Bronchial epithelial cell (primary cell): Measurements from ENCODE around the gene WDFY2. TPM values are rescaled to one million over a fixed set of nuclear protein-coding genes. Genes with fewer than 3 reads are reported as not detected.

Experiments used
- DNase-seq: peaks from one replicate; pipeline ENCODE4 v3.0.0-alpha.2; 2010; ENCODE audit warnings: low read depth
- FAIRE-seq: peaks from 2 replicates; lab custom pipeline; 2011; peaks lifted over from hg19 to GRCh38; lab: Jason Lieb, UNC
- H3K27me3 ChIP-seq: 2 replicates; pipeline ENCODE4 v1.5.1; 2011; ENCODE audit warnings: low read length; ENCODE audit not compliant: control insufficient read depth, insufficient read depth
- H3K36me3 ChIP-seq: 2 replicates; pipeline ENCODE4 v1.5.1; 2011; ENCODE audit warnings: low read length; ENCODE audit not compliant: control insufficient read depth, insufficient read depth
- H3K4me3 ChIP-seq: 2 replicates; pipeline ENCODE4 v1.5.1; 2011; ENCODE audit warnings: mild to moderate bottlenecking, low read depth, low read length, control low read depth
- total RNA-seq: library from RNA; depleted of rRNA; stranded (reverse); fragments of >200 nt; gene quantifications from 2 replicates; pipeline ENCODE4 v1.2.1, GENCODE V29; 2014
- TF ChIP-seq, protein P1 (sequence below): IDR thresholded peaks from 2 replicates; pipeline ENCODE4 v1.5.1; 2011; ENCODE audit warnings: mild to moderate bottlenecking, moderate library complexity, low read length, control low read depth, inconsistent platforms; ENCODE audit not compliant: insufficient read depth, severe bottlenecking

Gene WDFY2
- total RNA-seq, 1 donor from 2014 or later: 11.3 TPM

DNA sequence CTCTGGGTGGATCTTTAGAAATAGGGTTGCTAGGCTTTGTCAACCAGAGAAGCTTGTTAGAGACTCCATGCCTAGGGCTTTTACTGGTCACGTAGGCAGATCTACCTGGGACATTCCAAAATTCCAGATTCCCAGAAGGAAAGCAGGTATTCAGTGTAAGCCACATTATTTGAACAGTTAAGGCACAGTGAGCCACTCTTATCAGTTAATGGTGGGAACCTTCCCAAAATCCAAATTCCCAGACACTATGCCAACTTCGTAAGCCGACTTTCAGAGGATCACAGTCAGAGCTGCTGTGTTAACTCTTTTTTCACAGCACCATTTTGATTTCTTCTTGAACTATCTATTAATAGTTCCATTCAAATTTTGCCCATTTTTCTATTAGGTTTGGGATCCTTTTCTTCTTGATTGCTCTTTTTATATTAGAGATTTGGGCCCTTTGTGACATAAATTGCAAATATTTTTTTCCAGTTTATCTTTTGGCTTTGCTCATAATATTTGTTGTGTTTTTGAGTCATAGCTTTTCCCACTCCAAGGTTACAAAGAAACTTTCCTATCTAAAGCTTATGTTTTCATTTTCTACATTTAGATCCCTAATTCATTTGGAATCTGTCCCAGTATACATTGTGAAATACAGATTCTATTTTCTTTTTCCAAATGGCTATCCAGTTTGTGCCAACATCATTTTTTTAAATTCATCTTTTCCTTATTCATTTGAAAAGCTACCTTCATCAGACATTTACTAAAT lies 142.4 kb downstream of the WDFY2 start:
- Histone ChIP-seq H3K36me3 (peaks cover 9% of the 10 kb centered on the region), H3K4me3 (no peak overlapping the region), H3K27me3 (no peaks in the 10 kb centered on the region)
- FAIRE-seq (no peak), DNase-seq (no peak)
- TF ChIP-seq, protein P1, sequence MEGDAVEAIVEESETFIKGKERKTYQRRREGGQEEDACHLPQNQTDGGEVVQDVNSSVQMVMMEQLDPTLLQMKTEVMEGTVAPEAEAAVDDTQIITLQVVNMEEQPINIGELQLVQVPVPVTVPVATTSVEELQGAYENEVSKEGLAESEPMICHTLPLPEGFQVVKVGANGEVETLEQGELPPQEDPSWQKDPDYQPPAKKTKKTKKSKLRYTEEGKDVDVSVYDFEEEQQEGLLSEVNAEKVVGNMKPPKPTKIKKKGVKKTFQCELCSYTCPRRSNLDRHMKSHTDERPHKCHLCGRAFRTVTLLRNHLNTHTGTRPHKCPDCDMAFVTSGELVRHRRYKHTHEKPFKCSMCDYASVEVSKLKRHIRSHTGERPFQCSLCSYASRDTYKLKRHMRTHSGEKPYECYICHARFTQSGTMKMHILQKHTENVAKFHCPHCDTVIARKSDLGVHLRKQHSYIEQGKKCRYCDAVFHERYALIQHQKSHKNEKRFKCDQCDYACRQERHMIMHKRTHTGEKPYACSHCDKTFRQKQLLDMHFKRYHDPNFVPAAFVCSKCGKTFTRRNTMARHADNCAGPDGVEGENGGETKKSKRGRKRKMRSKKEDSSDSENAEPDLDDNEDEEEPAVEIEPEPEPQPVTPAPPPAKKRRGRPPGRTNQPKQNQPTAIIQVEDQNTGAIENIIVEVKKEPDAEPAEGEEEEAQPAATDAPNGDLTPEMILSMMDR: no peak

DNA sequence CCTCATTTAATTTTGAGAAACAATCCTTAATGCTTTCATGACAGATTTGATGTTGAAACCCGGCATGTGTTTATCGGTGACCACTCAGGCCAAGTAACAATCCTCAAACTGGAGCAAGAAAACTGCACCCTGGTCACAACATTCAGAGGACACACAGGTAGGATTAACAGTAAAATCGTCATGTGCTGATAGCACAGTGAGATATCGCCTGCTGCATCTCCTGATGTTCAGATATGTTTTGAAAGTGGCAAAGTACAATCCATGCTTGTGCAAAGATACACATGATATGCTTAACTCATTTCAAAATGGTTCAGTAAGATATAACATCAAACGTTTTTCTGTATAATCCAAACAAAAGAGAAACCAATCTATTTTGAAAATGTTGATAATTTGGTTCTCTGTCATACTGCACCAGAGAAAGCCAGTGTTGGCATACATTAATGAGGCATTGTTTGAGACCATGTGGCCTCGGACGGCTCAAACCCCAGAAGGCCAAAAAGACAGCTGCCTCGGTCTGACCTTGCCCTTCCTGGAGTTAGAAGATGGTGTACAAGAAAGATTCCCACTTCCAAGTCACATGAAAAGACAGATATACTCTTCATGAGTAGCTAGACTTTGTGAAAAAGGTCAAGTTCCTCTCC lies 143.5 kb downstream of the WDFY2 start:
- peaks cover 9% of the 10 kb centered on the region for H3K36me3 ChIP-seq
- TF ChIP-seq, protein P1: no peak
- H3K4me3 ChIP-seq: no peak overlapping the region
- DNase-seq (no peak), FAIRE-seq (no peak)
- no peaks in the 10 kb centered on the region for H3K27me3 ChIP-seq

- Histone ChIP-seq H3K36me3 (peaks cover 9% of the 10 kb centered on the region), H3K4me3 (no peak overlapping the region), H3K27me3 (no peaks in the 10 kb centered on the region)
- no peak for DNase-seq
- TF ChIP-seq, protein P1: no peak
- no peak for FAIRE-seq
Observed at GRCh38 chr13:51728275-51728673, 144.0 kb downstream of the WDFY2 start.

- FAIRE-seq (peak; percentile 80), DNase-seq (peak; percentile 92)
- Histone ChIP-seq H3K4me3 (no peak overlapping the region), H3K27me3 (no peaks in the 10 kb centered on the region), H3K36me3 (peaks cover 8% of the 10 kb centered on the region)
- TF ChIP-seq, protein P1: no peak
Observed at GRCh38 chr13:51728972-51729371, 144.7 kb downstream of the WDFY2 start.

DNA sequence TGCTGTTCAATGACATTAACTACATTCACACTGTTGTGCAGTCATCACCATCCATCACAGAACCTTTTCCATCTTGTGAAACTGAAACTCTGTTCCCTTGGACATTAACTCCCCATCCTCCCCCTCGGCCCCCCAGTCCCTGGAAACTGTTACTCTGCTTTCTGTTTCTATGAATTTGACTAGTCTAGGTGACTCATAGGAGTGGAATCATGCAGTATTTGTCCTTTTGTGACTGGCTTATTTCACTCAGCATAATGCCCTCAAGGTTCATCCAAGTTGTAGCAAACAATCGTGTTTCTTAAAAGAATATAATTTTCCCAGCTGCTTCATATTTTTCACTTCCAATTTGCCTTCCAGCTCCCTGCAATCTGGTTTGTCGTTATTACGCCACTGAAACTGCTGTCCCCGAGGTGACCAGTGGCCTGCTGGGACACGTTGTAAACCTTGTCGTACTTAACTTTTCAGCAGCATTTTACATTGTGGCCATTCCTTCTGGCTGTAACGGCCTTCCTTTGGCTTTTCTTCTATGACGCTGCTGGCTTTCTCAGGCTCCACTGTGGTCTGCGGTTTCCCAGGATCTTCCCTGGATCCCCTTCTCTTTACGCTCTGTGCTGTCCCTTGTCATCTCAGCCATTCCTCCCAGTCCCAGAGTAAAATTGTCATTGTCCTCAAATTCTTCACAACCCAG lies 145.7 kb downstream of the WDFY2 start:
- DNase-seq (peak; percentile 79), FAIRE-seq (no peak)
- Histone ChIP-seq H3K36me3 (peaks cover 10% of the 10 kb centered on the region), H3K27me3 (no peaks in the 10 kb centered on the region), H3K4me3 (no peak overlapping the region)
- TF ChIP-seq, protein P1: no peak
